PFSK-1 (cell line): ENCODE results near the gene NR3C2.

Experiments
- POLR2AphosphoS5 ChIP-seq: IDR thresholded peaks from 2 replicates; pipeline ENCODE4 v1.6.1; 2012; ENCODE audit warnings: low read depth, mild to moderate bottlenecking, control low read depth, low read length, moderate library complexity
- TAF1 ChIP-seq: IDR thresholded peaks from 2 replicates; pipeline ENCODE4 v1.6.1; 2012; ENCODE audit warnings: low read length, control low read depth, borderline replicate concordance; ENCODE audit not compliant: insufficient read depth

DNA sequence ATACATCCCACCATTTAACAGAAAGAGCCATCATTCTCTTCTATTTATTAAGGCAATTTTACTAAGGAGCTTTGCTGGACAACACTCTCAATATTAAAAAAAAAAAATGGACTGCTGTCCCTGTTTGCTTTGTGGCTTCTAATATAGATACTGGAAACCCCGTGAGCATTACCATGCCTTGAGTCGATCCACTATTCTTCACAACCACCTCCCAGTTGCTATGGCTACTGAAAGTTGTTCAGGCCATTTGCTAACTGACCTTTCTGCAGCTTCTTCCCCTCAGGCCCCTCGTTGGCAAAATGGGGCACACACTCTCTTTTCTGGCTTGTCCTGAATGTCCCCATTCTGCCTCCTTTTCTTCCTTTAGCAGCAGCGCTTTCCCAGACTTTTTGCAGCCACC, 340.4 kb downstream of the NR3C2 start:
- TF ChIP-seq POLR2AphosphoS5 = no peak
- no peak for TF ChIP-seq TAF1
